Thyroid gland (tissue), 4 donors: Measurements from ENCODE around the gene POLR1H. TPM values are rescaled to one million over a fixed set of nuclear protein-coding genes. Genes with fewer than 3 reads are reported as not detected.

Source experiments
- DNase-seq, 2 donors: peaks; one replicate each; pipeline ENCODE4 v3.0.0-alpha.2; 2019
- H3K27ac ChIP-seq, 3 donors: fragments of 200-600 bp; sonication (generic); 1 replicate in 2 of 3; 2 replicates in 1 of 3; pipeline ENCODE4 v1.5.1; 2016 to 2019; ENCODE audit warnings: mild to moderate bottlenecking in 1 of 3, moderate library complexity in 1 of 3
- H3K27me3 ChIP-seq: fragments of 200-600 bp; sonication (generic); one replicate; pipeline ENCODE4 v1.5.1; 2019
- H3K36me3 ChIP-seq, 2 donors: fragments of 200-600 bp; sonication (generic); one replicate each; pipeline ENCODE4 v1.5.1; 2016 to 2019
- H3K4me1 ChIP-seq, 2 donors: fragments of 200-600 bp; sonication (generic); one replicate each; pipeline ENCODE4 v1.5.1; 2017 to 2019
- H3K4me3 ChIP-seq, 3 donors: fragments of 200-600 bp; sonication (generic); replicated peaks in 1 of 3; 1 replicate in 2 of 3; 2 replicates in 1 of 3; pipeline ENCODE4 v1.5.1; 2016; ENCODE audit warnings: mild to moderate bottlenecking in 1 of 3
- H3K9me3 ChIP-seq: fragments of 200-600 bp; sonication (generic); one replicate; pipeline ENCODE4 v1.5.1; 2017
- POLR2A ChIP-seq, 2 donors: fragments of 450-650 bp; IDR thresholded peaks; one replicate each; pipeline ENCODE4 v1.6.1; 2017; ENCODE audit warnings: antibody characterized with exemption in 2 of 2, mild to moderate bottlenecking in 2 of 2, moderate library complexity in 1 of 2
- WGBS, 2 donors: methylation state at CpG; one replicate each; pipeline ENCODE4 v1.1.5; 2017; 5-methylcytosine and 5-hydroxymethylcytosine counted together
- intact Hi-C: fragments of 100-400 bp; cut with DNase I; formaldehyde crosslinking; loops from one replicate; pipeline ENCODE4 v1.15.1; 2023
- total RNA-seq, 4 donors: library from RNA; depleted of rRNA; stranded (reverse); fragments of >200 nt; gene quantifications; one replicate each; pipeline ENCODE4 v1.2.3, GENCODE V29; 2016
- TF ChIP-seq, protein P1 (sequence below), 6 experiments: fragments of 200-600 bp in 3 of 6; fragments of 450-650 bp in 3 of 6; sonication (generic) in 3 of 6; IDR thresholded peaks; one replicate each; pipeline ENCODE4 v1.5.1; 2016 to 2019; ENCODE audit warnings: antibody characterized with exemption in 6 of 6, mild to moderate bottlenecking in 2 of 6, inconsistent platforms in 1 of 6, moderate library complexity in 1 of 6

POLR1H gene
- total RNA-seq, 4 donors from 2014 or later = 9.3 to 26.5 (median 12.2) TPM

DNA sequence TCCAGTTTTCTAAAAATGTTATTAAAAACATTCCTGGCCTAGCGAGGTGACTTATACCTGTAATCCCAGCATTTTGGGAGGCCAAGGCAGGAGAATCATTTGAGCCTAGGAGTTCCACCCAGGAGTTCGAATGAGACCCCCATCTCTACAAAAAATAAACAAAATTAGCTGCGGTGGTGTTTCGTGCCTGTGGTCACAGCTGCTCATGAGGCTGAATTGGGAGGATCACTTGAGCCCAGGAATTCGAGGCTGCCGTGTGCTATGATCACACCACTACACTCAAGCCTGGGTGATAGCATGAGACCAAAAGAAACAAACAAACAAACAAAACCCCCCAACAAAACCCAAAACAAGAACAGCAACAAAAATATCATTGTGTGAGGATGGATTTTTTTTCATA is 19.8 kb upstream of the POLR1H start:
- Histone ChIP-seq H3K9me3 (no peaks in the 10 kb centered on the region), H3K27me3 (no peaks in the 10 kb centered on the region), H3K4me1 (no peaks in the 10 kb centered on the region), H3K4me3 (no peak overlapping the region), H3K36me3 (no peaks in the 10 kb centered on the region), H3K27ac (no peak overlapping the region)
- intact Hi-C loops = no loop called here
- 79 to 91% methylated on average over 6 of the region's 6 CpGs for WGBS, 2 donors
- DNase-seq = no peak
- no peak for TF ChIP-seq POLR2A (IDR thresholded peaks at IDR 0.05)
- TF ChIP-seq, protein P1, sequence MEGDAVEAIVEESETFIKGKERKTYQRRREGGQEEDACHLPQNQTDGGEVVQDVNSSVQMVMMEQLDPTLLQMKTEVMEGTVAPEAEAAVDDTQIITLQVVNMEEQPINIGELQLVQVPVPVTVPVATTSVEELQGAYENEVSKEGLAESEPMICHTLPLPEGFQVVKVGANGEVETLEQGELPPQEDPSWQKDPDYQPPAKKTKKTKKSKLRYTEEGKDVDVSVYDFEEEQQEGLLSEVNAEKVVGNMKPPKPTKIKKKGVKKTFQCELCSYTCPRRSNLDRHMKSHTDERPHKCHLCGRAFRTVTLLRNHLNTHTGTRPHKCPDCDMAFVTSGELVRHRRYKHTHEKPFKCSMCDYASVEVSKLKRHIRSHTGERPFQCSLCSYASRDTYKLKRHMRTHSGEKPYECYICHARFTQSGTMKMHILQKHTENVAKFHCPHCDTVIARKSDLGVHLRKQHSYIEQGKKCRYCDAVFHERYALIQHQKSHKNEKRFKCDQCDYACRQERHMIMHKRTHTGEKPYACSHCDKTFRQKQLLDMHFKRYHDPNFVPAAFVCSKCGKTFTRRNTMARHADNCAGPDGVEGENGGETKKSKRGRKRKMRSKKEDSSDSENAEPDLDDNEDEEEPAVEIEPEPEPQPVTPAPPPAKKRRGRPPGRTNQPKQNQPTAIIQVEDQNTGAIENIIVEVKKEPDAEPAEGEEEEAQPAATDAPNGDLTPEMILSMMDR (IDR thresholded peaks at IDR 0.05) = no peak

DNA sequence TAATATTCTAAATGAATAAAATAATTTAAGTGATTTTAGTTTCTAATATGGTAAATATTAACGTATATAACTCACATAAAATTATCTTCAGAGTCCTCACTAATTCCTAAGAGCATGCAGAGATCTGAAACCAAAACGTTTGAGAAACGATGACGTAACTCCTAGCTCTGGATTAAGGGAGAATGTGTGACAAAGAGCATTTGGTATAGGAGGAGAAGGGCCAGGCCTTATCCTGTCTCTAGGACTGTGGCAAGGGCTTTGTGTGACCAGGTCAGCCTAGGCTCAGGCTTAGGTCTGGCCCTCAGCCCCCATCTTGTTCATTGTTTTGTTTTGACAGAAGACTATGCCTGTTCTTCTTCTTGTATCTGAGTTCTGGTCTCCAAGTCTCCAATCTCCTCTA is 19.2 kb upstream of the POLR1H start:
- Histone ChIP-seq H3K27me3 (no peaks in the 10 kb centered on the region), H3K9me3 (no peaks in the 10 kb centered on the region), H3K4me1 (no peaks in the 10 kb centered on the region), H3K36me3 (no peaks in the 10 kb centered on the region), H3K4me3 (no peak overlapping the region), H3K27ac (no peak overlapping the region)
- intact Hi-C loops = no loop called here
- TF ChIP-seq POLR2A (IDR thresholded peaks at IDR 0.05) = no peak
- no peak for DNase-seq
- WGBS, 2 donors = 76 to 78% methylated on average over 4 of the region's 4 CpGs

DNA sequence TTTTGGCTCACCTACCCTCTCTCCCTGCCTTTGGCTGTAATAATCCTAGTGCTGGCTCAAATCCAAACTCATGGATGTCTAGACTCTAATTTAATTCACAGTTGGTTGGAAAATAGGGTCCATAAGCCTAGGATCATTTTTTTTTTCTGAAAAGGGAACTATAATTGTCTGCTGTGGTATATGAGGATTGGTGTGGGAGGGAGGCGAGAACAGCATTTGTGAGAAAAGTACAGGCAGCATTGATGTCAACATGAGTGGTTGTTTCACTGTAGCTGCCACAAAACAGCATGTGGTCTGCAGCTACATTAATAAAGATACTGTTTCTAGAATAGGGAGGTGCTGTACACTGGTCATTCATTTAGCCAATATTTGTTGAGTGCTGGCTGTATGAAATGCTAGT is 18.6 kb upstream of the POLR1H start:
- no peaks in the 10 kb centered on the region for H3K4me1 ChIP-seq
- no peak overlapping the region for H3K4me3 ChIP-seq
- TF ChIP-seq POLR2A (IDR thresholded peaks at IDR 0.05) = no peak
- TF ChIP-seq, protein P1 (IDR thresholded peaks at IDR 0.05) = no peak
- intact Hi-C loops = no loop called here
- H3K9me3 ChIP-seq = no peaks in the 10 kb centered on the region
- DNase-seq = no peak
- no peak overlapping the region for H3K27ac ChIP-seq
- H3K36me3 ChIP-seq = no peaks in the 10 kb centered on the region
- no peaks in the 10 kb centered on the region for H3K27me3 ChIP-seq
- WGBS, 2 donors = 90 to 100% methylated on average over 1 of the region's 1 CpG

DNA sequence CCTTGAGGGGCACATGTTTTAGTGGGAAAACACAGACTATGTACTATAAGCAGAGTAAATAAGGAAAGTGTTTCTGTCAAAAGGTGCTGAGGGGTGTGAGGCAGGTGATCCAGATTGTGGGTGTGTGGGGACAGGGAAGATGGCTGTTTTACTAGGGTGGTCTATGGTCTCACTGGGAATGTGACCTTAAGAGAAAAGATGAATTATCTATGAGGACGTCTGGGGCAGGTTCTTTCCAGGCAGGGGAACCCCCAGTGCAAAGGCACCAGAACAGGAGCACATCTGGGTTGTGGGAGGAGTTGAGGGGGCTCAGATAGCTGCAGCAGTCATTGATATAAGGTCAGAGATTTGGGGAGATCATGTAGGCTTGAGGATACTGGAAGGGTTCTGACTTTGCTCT is 18.2 kb upstream of the POLR1H start:
- intact Hi-C loops = no loop called here
- WGBS, 2 donors = 52 to 54% methylated on average over 1 of the region's 1 CpG

DNA sequence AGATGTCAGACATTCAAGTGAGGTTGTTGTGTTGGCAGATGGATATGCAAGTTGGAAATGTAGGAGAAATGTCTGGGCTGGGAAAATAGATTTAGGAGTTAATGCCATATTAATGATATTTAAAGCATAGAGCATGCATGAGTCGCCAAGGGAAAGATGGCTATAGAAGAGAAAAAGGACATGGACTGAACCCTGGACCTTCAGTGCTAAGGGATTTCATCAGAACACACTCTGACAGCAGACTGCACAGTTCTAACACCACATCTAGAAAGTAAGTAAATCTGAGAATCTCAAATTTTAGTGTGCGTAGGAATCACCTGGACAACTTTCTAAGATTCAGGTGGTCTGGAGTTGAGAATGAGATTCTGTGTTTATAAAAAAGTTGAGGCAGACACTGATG is 17.3 kb upstream of the POLR1H start:
- Histone ChIP-seq H3K4me1 (no peaks in the 10 kb centered on the region), H3K27me3 (no peaks in the 10 kb centered on the region), H3K4me3 (no peak overlapping the region), H3K9me3 (no peaks in the 10 kb centered on the region), H3K36me3 (no peaks in the 10 kb centered on the region), H3K27ac (no peak overlapping the region)
- intact Hi-C loops = no loop called here
- no peak for TF ChIP-seq POLR2A (IDR thresholded peaks at IDR 0.05)
- TF ChIP-seq, protein P1 (IDR thresholded peaks at IDR 0.05) = no peak
- DNase-seq = no peak
- WGBS, 2 donors = 92 to 96% methylated on average over 2 of the region's 2 CpGs

More for the DNA sequence above, 18.2 kb upstream of the POLR1H start:
- no peaks in the 10 kb centered on the region for H3K36me3 ChIP-seq
- no peaks in the 10 kb centered on the region for H3K4me1 ChIP-seq
- H3K27me3 ChIP-seq = no peaks in the 10 kb centered on the region
- TF ChIP-seq, protein P1 (IDR thresholded peaks at IDR 0.05) = no peak
- TF ChIP-seq POLR2A (IDR thresholded peaks at IDR 0.05) = no peak
- H3K4me3 ChIP-seq = no peak overlapping the region
- H3K9me3 ChIP-seq = no peaks in the 10 kb centered on the region
- no peak overlapping the region for H3K27ac ChIP-seq
- DNase-seq = no peak

DNA sequence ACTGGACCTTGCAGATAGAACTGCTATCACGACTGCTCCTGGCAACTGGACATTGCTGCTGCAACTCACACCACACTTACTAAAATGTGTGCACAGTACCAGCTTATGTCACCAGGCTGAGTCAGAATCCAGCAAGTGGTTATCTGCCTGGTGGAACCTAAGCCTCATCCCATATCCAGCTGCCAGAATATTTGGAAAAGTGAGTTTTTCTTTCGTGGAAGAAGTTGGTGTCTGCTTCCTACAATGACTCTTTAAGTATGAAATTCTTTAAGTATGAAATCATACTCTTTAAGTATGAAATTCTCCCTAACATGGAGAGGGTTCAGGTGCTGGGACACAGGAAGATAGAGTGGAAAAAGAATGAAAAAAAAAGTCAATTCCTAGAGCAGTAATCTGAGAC is 16.4 kb upstream of the POLR1H start:
- no peaks in the 10 kb centered on the region for H3K4me1 ChIP-seq
- no peaks in the 10 kb centered on the region for H3K36me3 ChIP-seq
- intact Hi-C loops = no loop called here
- no peak for DNase-seq
- H3K4me3 ChIP-seq = no peak overlapping the region
- H3K27ac ChIP-seq = no peak overlapping the region
- TF ChIP-seq, protein P1 (IDR thresholded peaks at IDR 0.05) = no peak
- TF ChIP-seq POLR2A (IDR thresholded peaks at IDR 0.05) = no peak
- H3K9me3 ChIP-seq = no peaks in the 10 kb centered on the region
- WGBS, 2 donors = 61 to 76% methylated on average over 2 of the region's 2 CpGs
- H3K27me3 ChIP-seq = no peaks in the 10 kb centered on the region
